HepG2 (cell line): Measurements from ENCODE around the gene NFATC1. TPM values are rescaled to one million over a fixed set of nuclear protein-coding genes. Genes with fewer than 3 reads are reported as not detected.
A peak's percentile ranks its signal among the peaks of the same experiment; 100 is the strongest.

Source experiments
- ATAC-seq: fragments of 200-7000 bp; cut with Tn5 transposase; 3 replicates; pipeline ENCODE4 v1.9.1; 2020; ENCODE audit warnings: mild to moderate bottlenecking, moderate library complexity
- BruUV-seq: library from RNA; stranded (reverse); fragments of 400-500 nt; replicated peaks from 2 replicates; lab custom pipeline; 2021; lab: Mats Ljungman, UMichigan
- CTCF ChIA-PET: fragments of 300-600 bp; formaldehyde crosslinking; extraction: SDS; loops from one replicate; lab custom pipeline; 2021; ENCODE audit warnings: low total read pairs, inconsistent platforms, low intra/inter-chr PET ratio; lab: Yijun Ruan, JAX
- POLR2A ChIA-PET: fragments of 350-600 bp; sonication (Branson Sonifier 250); formaldehyde crosslinking; loops from one replicate; lab custom pipeline; 2020; ENCODE audit warnings: antibody characterized with exemption, inconsistent platforms; lab: Yijun Ruan, JAX
- DNase-seq: peaks from one replicate; pipeline ENCODE4 v3.0.0-alpha.2; 2015; ENCODE audit warnings: low spot score
- FAIRE-seq: peaks from 3 replicates; lab custom pipeline; 2011; peaks lifted over from hg19 to GRCh38; lab: Jason Lieb, UNC
- H2AFZ ChIP-seq: one replicate; pipeline ENCODE4 v1.6.1; 2011; ENCODE audit warnings: low read length, inconsistent platforms
- H3K27ac ChIP-seq: fragments of 300-600 bp; 3 replicates; pipeline ENCODE4 v1.8.0; 2011; ENCODE audit warnings: mixed run types, mild to moderate bottlenecking, mixed read lengths, low read length, inconsistent platforms; ENCODE audit not compliant: insufficient read depth; ENCODE audit errors: extremely low read length
- H3K27me3 ChIP-seq, 2 experiments: fragments of 200-600 bp in 1 of 2; 2 replicates in 1 of 2; 3 replicates in 1 of 2; pipeline versions ENCODE4 v1.6.0 to v1.8.0; 2011; ENCODE audit warnings: low read length in 2 of 2, mild to moderate bottlenecking in 2 of 2, moderate library complexity in 2 of 2, inconsistent platforms in 1 of 2; ENCODE audit not compliant: insufficient read depth in 2 of 2, control insufficient read depth in 1 of 2
- H3K36me3 ChIP-seq, 2 experiments: fragments of 200-600 bp in 1 of 2; replicated peaks in 1 of 2; 2 replicates in 1 of 2; 3 replicates in 1 of 2; pipeline versions ENCODE4 v1.5.1 to v1.8.0; 2011; ENCODE audit warnings: low read length in 2 of 2, inconsistent platforms in 1 of 2; ENCODE audit not compliant: insufficient read depth in 2 of 2, control insufficient read depth in 1 of 2
- H3K4me1 ChIP-seq: 2 replicates; pipeline ENCODE4 v1.5.1; 2012; ENCODE audit warnings: low read length, inconsistent platforms; ENCODE audit not compliant: insufficient read depth
- H3K4me2 ChIP-seq: 2 replicates; pipeline ENCODE4 v1.6.0; 2011; ENCODE audit warnings: low read depth, low read length, inconsistent platforms
- H3K4me3 ChIP-seq, 3 experiments: fragments of 200-600 bp in 1 of 3; sonication (generic), shearing (Covaris generic) in 1 of 3; replicated peaks in 1 of 3; 2 replicates each; pipeline ENCODE4 v1.5.1; 2011 to 2016; ENCODE audit warnings: low read length in 3 of 3, inconsistent platforms in 2 of 3, low read depth in 2 of 3, mild to moderate bottlenecking in 2 of 3, control low read depth in 1 of 3, mixed read lengths in 1 of 3; ENCODE audit not compliant: insufficient read depth in 1 of 3
- H3K79me2 ChIP-seq: one replicate; pipeline ENCODE4 v1.6.1; 2011; ENCODE audit warnings: low read length, inconsistent platforms; ENCODE audit not compliant: insufficient read depth
- H3K9ac ChIP-seq: 2 replicates; pipeline ENCODE4 v1.6.0; 2011; ENCODE audit warnings: mild to moderate bottlenecking, low read depth, low read length, inconsistent platforms; ENCODE audit not compliant: insufficient read depth
- H3K9me3 ChIP-seq: 2 replicates; pipeline ENCODE4 v1.5.1; 2012; ENCODE audit warnings: mild to moderate bottlenecking, low read length
- H4K20me1 ChIP-seq: 2 replicates; pipeline ENCODE4 v1.6.0; 2011; ENCODE audit warnings: inconsistent platforms, mild to moderate bottlenecking, low read length, moderate library complexity; ENCODE audit not compliant: insufficient read depth
- BRD4 ChIP-seq: sonication (generic); formaldehyde crosslinking; IDR thresholded peaks from 2 replicates; pipeline ENCODE4 v1.4.0; 2020; ENCODE audit warnings: missing genetic modification reagents
- FOXA1 ChIP-seq, 2 experiments: fragments of 450-650 bp in 1 of 2; sonication (generic) in 1 of 2; formaldehyde crosslinking in 1 of 2; IDR thresholded peaks; 2 replicates each; pipeline versions ENCODE4 v1.4.0 to v1.6.1; 2016 to 2020; ENCODE audit warnings: missing genetic modification reagents in 1 of 2
- FOXP1 ChIP-seq, 2 experiments: fragments of 450-650 bp in 1 of 2; IDR thresholded peaks; 2 replicates each; pipeline ENCODE4 v1.6.1; 2017 to 2018; ENCODE audit warnings: antibody characterized with exemption in 1 of 2
- GZF1 ChIP-seq: sonication (generic); formaldehyde crosslinking; IDR thresholded peaks from 2 replicates; pipeline ENCODE4 v1.5.1; 2020; ENCODE audit warnings: mild to moderate bottlenecking, missing genetic modification reagents
- REXO4 ChIP-seq: sonication (generic); formaldehyde crosslinking; IDR thresholded peaks from 2 replicates; pipeline ENCODE4 v1.8.0; 2022; ENCODE audit warnings: missing genetic modification reagents, mild to moderate bottlenecking, borderline replicate concordance
- TBP ChIP-seq: sonication (generic); formaldehyde crosslinking; IDR thresholded peaks from 2 replicates; pipeline ENCODE4 v1.5.0; 2020; ENCODE audit warnings: missing genetic modification reagents
- ZNF354B ChIP-seq: sonication (generic); formaldehyde crosslinking; IDR thresholded peaks from 2 replicates; pipeline ENCODE4 v1.8.0; 2022; ENCODE audit warnings: mild to moderate bottlenecking, missing genetic modification reagents
- ZNF430 ChIP-seq: sonication (generic); formaldehyde crosslinking; IDR thresholded peaks from 2 replicates; pipeline ENCODE4 v1.9.0; 2021; ENCODE audit warnings: mild to moderate bottlenecking, missing genetic modification reagents
- WGBS: methylation state at CpG from one replicate; pipeline ENCODE4 v1.1.6; 2017; ENCODE audit warnings: low lambda C conversion rate; 5-methylcytosine and 5-hydroxymethylcytosine counted together
- in situ Hi-C: cut with HindIII; loops from 2 replicates; pipeline ENCODE4 v1.10.0; 2017; ENCODE audit warnings: low pct_unique_long_range_greater_than_20kb; ENCODE audit not compliant: extremely low pct_ligation_motif_present
- intact Hi-C: fragments of 100-400 bp; cut with micrococcal nuclease; formaldehyde crosslinking; loops from one replicate; pipeline ENCODE4 v1.10.0; 2022; ENCODE audit not compliant: unreplicated experiment
- polyA plus RNA-seq, 8 experiments: library from polyadenylated mRNA; depleted of rRNA in 3 of 8; stranded (reverse) in 7 of 8; unstranded in 1 of 8; fragments of >200 nt; fragmentation: Illumina TruSeq in 4 of 8; extraction: Trizol in 4 of 8; gene quantifications; 2 replicates each; pipeline versions ENCODE4 v1.2.1 to v1.2.3, GENCODE V29; 2011 to 2016; ENCODE audit warnings: low read depth in 4 of 8, missing spikeins in 1 of 8, mixed read lengths in 1 of 8; ENCODE audit not compliant: insufficient read depth in 1 of 8
- total RNA-seq, 5 experiments: library from RNA; depleted of rRNA; stranded (reverse); fragments of >200 nt; fragmentation: Illumina TruSeq; extraction: Trizol; gene quantifications; 2 replicates each; pipeline ENCODE4 v1.2.3, GENCODE V29; 2016; ENCODE audit warnings: low read depth in 1 of 5
- TF ChIP-seq, protein P1 (sequence below): sonication (generic); formaldehyde crosslinking; IDR thresholded peaks from 2 replicates; pipeline ENCODE4 v1.4.0; 2020; ENCODE audit warnings: low read depth, mild to moderate bottlenecking, missing genetic modification reagents
- TF ChIP-seq, protein P2 (sequence below): sonication (generic); formaldehyde crosslinking; IDR thresholded peaks from 2 replicates; pipeline ENCODE4 v1.4.0; 2020; ENCODE audit warnings: missing genetic modification reagents

Gene NFATC1
- total and polyA plus RNA-seq, 2 of the 13 experiments (the other 11 are each of a cell fraction or from before 2014, with no cell fraction given), result not detected

GRCh38 chr18:79560861-79561210 lies 165.1 kb downstream of the NFATC1 start:
- Histone ChIP-seq H3K9me3 (no peaks in the 10 kb centered on the region), H2AFZ (no peak overlapping the region), H3K4me1 (no peaks in the 10 kb centered on the region), H4K20me1 (0 out of 2 replicates have a peak, but pooled peaks cover 4% of the 10 kb centered on the region), H3K4me2 (no peak overlapping the region), H3K27ac (no peak overlapping the region), H3K9ac (no peak overlapping the region), H3K79me2 (no peaks in the 10 kb centered on the region), H3K36me3 (no peaks in the 10 kb centered on the region), H3K27me3 (peaks cover 10 to 24% of the 10 kb centered on the region in 2 experiments), H3K4me3 (no peak overlapping the region)
- TF ChIP-seq TBP (CRISPR knock-in tag), result no peak
- TF ChIP-seq REXO4, result no peak
- no peak for TF ChIP-seq ZNF354B (CRISPR knock-in tag)
- TF ChIP-seq BRD4 (CRISPR knock-in tag), result no peak
- TF ChIP-seq, protein P1, sequence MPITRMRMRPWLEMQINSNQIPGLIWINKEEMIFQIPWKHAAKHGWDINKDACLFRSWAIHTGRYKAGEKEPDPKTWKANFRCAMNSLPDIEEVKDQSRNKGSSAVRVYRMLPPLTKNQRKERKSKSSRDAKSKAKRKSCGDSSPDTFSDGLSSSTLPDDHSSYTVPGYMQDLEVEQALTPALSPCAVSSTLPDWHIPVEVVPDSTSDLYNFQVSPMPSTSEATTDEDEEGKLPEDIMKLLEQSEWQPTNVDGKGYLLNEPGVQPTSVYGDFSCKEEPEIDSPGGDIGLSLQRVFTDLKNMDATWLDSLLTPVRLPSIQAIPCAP, result no peak
- TF ChIP-seq, protein P2, sequence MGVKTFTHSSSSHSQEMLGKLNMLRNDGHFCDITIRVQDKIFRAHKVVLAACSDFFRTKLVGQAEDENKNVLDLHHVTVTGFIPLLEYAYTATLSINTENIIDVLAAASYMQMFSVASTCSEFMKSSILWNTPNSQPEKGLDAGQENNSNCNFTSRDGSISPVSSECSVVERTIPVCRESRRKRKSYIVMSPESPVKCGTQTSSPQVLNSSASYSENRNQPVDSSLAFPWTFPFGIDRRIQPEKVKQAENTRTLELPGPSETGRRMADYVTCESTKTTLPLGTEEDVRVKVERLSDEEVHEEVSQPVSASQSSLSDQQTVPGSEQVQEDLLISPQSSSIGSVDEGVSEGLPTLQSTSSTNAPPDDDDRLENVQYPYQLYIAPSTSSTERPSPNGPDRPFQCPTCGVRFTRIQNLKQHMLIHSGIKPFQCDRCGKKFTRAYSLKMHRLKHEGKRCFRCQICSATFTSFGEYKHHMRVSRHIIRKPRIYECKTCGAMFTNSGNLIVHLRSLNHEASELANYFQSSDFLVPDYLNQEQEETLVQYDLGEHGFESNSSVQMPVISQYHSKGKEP (CRISPR knock-in tag), result no peak
- no peak for TF ChIP-seq GZF1
- POLR2A ChIA-PET, result no interaction called here
- CTCF ChIA-PET, result no interaction called here
- DNase-seq (no peak), ATAC-seq (no peak), FAIRE-seq (no peak)
- in situ Hi-C loops (no loop called here), intact Hi-C loops (no loop called here)
- WGBS, result 36% methylated on average over 5 of the region's 5 CpGs
- no TSS peak for BruUV-seq

- DNase-seq (no peak), FAIRE-seq (no peak), ATAC-seq (no peak)
- Histone ChIP-seq H3K79me2 (no peaks in the 10 kb centered on the region), H3K9me3 (no peaks in the 10 kb centered on the region), H3K27me3 (peaks cover 4 to 19% of the 10 kb centered on the region in 2 experiments; a peak in 4 of 5 replicates), H3K36me3 (no peaks in the 10 kb centered on the region), H4K20me1 (0 out of 2 replicates have a peak, but pooled peaks cover 4% of the 10 kb centered on the region), H3K4me1 (no peaks in the 10 kb centered on the region), H3K4me2 (no peak overlapping the region), H2AFZ (no peak overlapping the region), H3K27ac (no peak overlapping the region), H3K4me3 (no peak overlapping the region), H3K9ac (no peak overlapping the region)
- peak; percentile 49; the same call in 1 of the 2 replicates for TF ChIP-seq FOXA1 (IDR thresholded peaks at IDR 0.05)
- no peak for TF ChIP-seq FOXA1 (CRISPR knock-in tag; IDR thresholded peaks at IDR 0.05)
- TF ChIP-seq ZNF430 (CRISPR knock-in tag), result no peak
- TF ChIP-seq FOXP1 (IDR thresholded peaks at IDR 0.05), result peak; percentile 98
- peak; percentile 66; the same call in 1 of the 2 replicates for TF ChIP-seq FOXP1 (CRISPR knock-in tag; IDR thresholded peaks at IDR 0.05)
- POLR2A ChIA-PET, result no interaction called here
- 63% methylated on average over 6 of the region's 6 CpGs for WGBS
- intact Hi-C loops (no loop called here), in situ Hi-C loops (no loop called here)
- no TSS peak for BruUV-seq
- CTCF ChIA-PET, result no interaction called here
Observed at GRCh38 chr18:79563949-79564348, 168.2 kb downstream of the NFATC1 start.
